ENCODE results near the gene EFNA1. TPM values are rescaled to one million over a fixed set of nuclear protein-coding genes. Genes with fewer than 3 reads are reported as not detected.
"Not testable (repeated sequence)": the region's sequence is repeated elsewhere in the genome, so short reads cannot be mapped to it uniquely, and the experiment has no call there.

EFNA1 gene
- polyA plus RNA-seq, 2 donors: 32.9 to 48.1 TPM

DNA sequence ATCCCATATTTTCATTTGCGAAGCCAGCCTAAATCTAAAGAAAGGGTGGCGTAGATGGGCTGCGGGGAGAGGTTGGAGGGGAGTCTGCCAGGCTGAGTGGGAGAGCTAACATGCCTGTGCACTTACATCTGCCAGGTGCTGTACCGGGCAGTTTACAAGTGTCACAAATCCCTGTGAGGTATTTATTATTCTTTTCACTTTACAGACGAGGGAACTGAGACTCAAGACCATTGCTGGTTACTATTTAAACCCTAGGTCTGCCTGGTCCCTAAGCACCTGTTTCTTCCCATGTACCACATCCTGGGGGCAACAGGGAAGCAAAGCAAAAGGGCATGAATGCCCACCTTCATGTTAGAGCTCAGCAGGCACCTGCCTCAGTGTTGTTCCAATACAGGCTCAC is 19.4 kb upstream of the EFNA1 start:
- 75 to 85% methylated on average over 5 of the region's 5 CpGs for WGBS, 2 donors
- H3K4me3 ChIP-seq (ENCODE audit: low read depth in 1 of 2, low read length in 2 of 2): no peak overlapping the region
- no peaks in the 10 kb centered on the region for H3K9me3 ChIP-seq (ENCODE audit: control insufficient read depth in 2 of 2, insufficient read depth in 1 of 2, low read depth in 1 of 2, low read length in 1 of 2)
- no peaks in the 10 kb centered on the region for H3K4me1 ChIP-seq (ENCODE audit: control insufficient read depth in 2 of 2, insufficient read depth in 2 of 2, low read length in 1 of 2)
- no peaks in the 10 kb centered on the region for H3K36me3 ChIP-seq (ENCODE audit: control insufficient read depth in 2 of 2, insufficient read depth in 2 of 2, low read length in 1 of 2)
- no peaks in the 10 kb centered on the region for H3K27me3 ChIP-seq (ENCODE audit: control insufficient read depth in 1 of 2, insufficient read depth in 2 of 2, low read length in 2 of 2)
- H3K27ac ChIP-seq (ENCODE audit: low read depth in 2 of 2, low read length in 1 of 2): no peak overlapping the region

DNA sequence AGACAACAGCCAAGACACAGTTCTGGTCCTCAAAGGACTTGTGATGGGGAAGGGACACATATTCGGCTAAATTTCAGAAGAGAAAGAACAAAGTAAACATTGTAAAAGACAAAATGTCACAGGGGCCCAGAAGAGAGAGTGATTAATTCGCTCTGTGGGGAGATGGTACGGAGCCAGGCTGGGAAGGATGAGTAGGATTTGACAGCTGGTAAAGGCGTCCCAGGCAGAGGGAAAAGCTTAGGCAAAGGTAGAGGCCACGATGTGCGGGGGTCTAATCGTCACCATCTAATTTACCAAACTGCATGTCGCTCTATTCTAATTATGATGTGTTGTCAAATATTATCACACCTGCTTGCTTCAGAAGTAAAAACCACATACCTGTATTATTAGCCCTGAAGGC is 17.3 kb upstream of the EFNA1 start:
- H3K4me1 ChIP-seq (ENCODE audit: control insufficient read depth in 2 of 2, insufficient read depth in 2 of 2, low read length in 1 of 2): no peaks in the 10 kb centered on the region
- no peak overlapping the region for H3K27ac ChIP-seq (ENCODE audit: low read depth in 2 of 2, low read length in 1 of 2)
- H3K36me3 ChIP-seq (ENCODE audit: control insufficient read depth in 2 of 2, insufficient read depth in 2 of 2, low read length in 1 of 2): no peaks in the 10 kb centered on the region
- no peaks in the 10 kb centered on the region for H3K27me3 ChIP-seq (ENCODE audit: control insufficient read depth in 1 of 2, insufficient read depth in 2 of 2, low read length in 2 of 2)
- no peak overlapping the region for H3K4me3 ChIP-seq (ENCODE audit: low read depth in 1 of 2, low read length in 2 of 2)
- 82 to 84% methylated on average over 8 of the region's 8 CpGs for WGBS, 2 donors
- H3K9me3 ChIP-seq (ENCODE audit: control insufficient read depth in 2 of 2, insufficient read depth in 1 of 2, low read depth in 1 of 2, low read length in 1 of 2): no peaks in the 10 kb centered on the region

DNA sequence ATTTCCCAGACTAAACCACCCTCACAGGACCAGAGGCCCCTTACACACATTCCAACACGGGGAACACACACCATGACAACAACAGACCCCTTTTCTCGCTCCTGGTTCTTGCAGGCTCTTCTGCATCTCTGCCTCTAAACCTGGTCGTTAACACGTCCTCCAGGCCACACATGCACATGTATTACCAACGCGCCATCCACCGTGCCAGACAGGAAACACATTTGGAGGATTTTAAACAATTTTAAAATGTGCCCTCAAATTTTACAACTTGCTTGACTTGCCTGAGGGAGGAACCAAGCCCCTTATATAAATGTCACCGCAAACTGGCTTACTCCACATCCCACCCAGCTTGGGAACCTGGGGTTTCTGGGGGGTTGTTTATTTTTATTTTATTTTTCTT is 16.9 kb upstream of the EFNA1 start:
- Histone ChIP-seq H3K27me3 (ENCODE audit: control insufficient read depth in 1 of 2, insufficient read depth in 2 of 2, low read length in 2 of 2) (no peaks in the 10 kb centered on the region), H3K4me3 (ENCODE audit: low read depth in 1 of 2, low read length in 2 of 2) (no peak overlapping the region), H3K36me3 (ENCODE audit: control insufficient read depth in 2 of 2, insufficient read depth in 2 of 2, low read length in 1 of 2) (no peaks in the 10 kb centered on the region), H3K9me3 (ENCODE audit: control insufficient read depth in 2 of 2, insufficient read depth in 1 of 2, low read depth in 1 of 2, low read length in 1 of 2) (no peaks in the 10 kb centered on the region), H3K4me1 (ENCODE audit: control insufficient read depth in 2 of 2, insufficient read depth in 2 of 2, low read length in 1 of 2) (no peaks in the 10 kb centered on the region), H3K27ac (ENCODE audit: low read depth in 2 of 2, low read length in 1 of 2) (no peak overlapping the region)
- 76 to 79% methylated on average over 8 of the region's 8 CpGs for WGBS, 2 donors

DNA sequence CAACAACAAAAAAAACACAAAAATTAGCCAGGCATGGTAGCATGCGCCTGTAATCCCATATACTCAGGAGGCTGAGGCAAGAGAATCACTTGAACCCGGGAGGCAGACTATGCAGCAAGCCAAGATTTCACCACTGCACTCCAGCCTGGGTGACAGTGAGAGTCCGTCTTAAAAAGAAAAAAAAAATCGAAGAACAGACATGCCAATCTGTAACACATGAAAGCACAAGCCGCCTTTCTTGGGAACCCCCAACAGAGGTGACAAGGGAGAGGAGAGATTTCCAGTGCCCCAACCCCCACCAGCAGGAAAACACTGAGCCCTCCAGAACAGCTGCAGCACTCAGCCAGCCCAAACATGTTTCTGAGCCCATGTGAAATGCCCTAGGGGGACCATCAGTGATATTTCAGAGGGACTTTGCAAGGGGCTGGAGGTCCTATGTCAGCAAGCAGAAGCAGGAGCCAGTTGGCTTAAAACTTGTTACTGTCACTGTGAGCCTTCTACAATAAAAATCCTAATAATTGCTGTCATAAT is 14.2 kb upstream of the EFNA1 start:
- Histone ChIP-seq H3K36me3 (ENCODE audit: control insufficient read depth in 2 of 2, insufficient read depth in 2 of 2, low read length in 1 of 2) (no peaks in the 10 kb centered on the region), H3K4me1 (ENCODE audit: control insufficient read depth in 2 of 2, insufficient read depth in 2 of 2, low read length in 1 of 2) (no peaks in the 10 kb centered on the region), H3K27ac (ENCODE audit: low read depth in 2 of 2, low read length in 1 of 2) (no peak overlapping the region), H3K4me3 (ENCODE audit: low read depth in 1 of 2, low read length in 2 of 2) (no peak overlapping the region), H3K9me3 (ENCODE audit: control insufficient read depth in 2 of 2, insufficient read depth in 1 of 2, low read depth in 1 of 2, low read length in 1 of 2) (no peaks in the 10 kb centered on the region), H3K27me3 (ENCODE audit: control insufficient read depth in 1 of 2, insufficient read depth in 2 of 2, low read length in 2 of 2) (no peaks in the 10 kb centered on the region)
- 53 to 63% methylated on average over 5 of the region's 5 CpGs for WGBS, 2 donors

DNA sequence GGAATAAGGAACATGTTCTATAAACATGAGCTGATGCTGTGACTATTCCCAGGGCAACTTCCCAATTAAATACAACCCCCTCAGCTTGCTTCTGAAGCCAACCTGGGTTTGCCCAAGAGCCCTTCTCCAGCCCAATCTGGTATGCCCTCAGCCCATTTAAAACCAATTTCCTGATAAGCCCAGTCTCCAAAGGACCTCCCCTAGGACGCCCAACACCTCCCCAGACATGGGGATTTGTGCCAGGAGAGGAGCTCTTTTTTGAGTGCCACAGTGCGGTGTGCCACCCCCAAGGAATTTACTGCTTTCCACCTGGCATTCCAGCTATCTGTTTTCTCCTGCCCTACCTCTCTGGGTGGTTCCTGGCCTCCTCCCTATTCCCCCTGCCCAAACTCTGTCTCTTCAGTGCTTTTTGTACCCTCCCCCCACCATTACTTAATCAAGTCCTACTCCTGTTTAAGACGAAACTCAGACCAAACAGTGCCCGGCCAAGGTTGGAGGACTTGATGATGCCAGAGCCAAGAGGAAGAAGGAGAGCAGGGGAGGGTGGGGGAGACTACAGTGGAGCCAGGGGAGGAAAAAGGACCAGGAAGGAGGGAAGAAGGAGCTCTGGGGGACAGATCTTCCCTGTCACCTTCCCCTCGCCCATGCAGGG is 11.4 kb upstream of the EFNA1 start:
- no peaks in the 10 kb centered on the region for H3K27me3 ChIP-seq (ENCODE audit: control insufficient read depth in 1 of 2, insufficient read depth in 2 of 2, low read length in 2 of 2)
- WGBS, 2 donors: 70 to 75% methylated on average over 5 of the region's 5 CpGs
- H3K4me3 ChIP-seq (ENCODE audit: low read depth in 1 of 2, low read length in 2 of 2): no peak overlapping the region
- H3K4me1 ChIP-seq (ENCODE audit: control insufficient read depth in 2 of 2, insufficient read depth in 2 of 2, low read length in 1 of 2): no peaks in the 10 kb centered on the region
- no peak overlapping the region for H3K27ac ChIP-seq (ENCODE audit: low read depth in 2 of 2, low read length in 1 of 2)
- H3K9me3 ChIP-seq (ENCODE audit: control insufficient read depth in 2 of 2, insufficient read depth in 1 of 2, low read depth in 1 of 2, low read length in 1 of 2): no peaks in the 10 kb centered on the region
- H3K36me3 ChIP-seq (ENCODE audit: control insufficient read depth in 2 of 2, insufficient read depth in 2 of 2, low read length in 1 of 2): no peaks in the 10 kb centered on the region

DNA sequence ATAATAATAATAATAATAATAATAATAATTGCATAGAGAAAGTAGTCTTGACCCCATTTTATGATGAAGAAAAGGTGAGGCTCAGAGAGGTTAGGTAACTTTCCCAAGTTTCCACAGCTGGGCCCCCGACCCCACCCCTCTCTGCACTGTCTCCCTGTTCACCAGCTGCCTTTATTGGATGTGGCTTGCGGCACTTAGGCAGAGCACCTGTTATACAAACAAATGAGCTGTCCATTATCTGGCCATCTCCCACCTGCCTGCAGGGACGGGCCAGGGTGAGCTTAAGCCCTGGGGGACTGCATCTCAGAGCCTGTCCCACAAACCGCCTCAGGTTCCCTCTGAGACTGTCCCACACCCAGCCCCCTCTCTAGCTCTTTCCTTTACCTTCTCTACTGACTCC is 10.1 kb upstream of the EFNA1 start:
- no peaks in the 10 kb centered on the region for H3K9me3 ChIP-seq (ENCODE audit: control insufficient read depth in 2 of 2, insufficient read depth in 1 of 2, low read depth in 1 of 2, low read length in 1 of 2)
- no peaks in the 10 kb centered on the region for H3K4me1 ChIP-seq (ENCODE audit: control insufficient read depth in 2 of 2, insufficient read depth in 2 of 2, low read length in 1 of 2)
- no peak overlapping the region for H3K27ac ChIP-seq (ENCODE audit: low read depth in 2 of 2, low read length in 1 of 2)
- H3K36me3 ChIP-seq (ENCODE audit: control insufficient read depth in 2 of 2, insufficient read depth in 2 of 2, low read length in 1 of 2): no peaks in the 10 kb centered on the region
- H3K4me3 ChIP-seq (ENCODE audit: low read depth in 1 of 2, low read length in 2 of 2): no peak overlapping the region
- no peaks in the 10 kb centered on the region for H3K27me3 ChIP-seq (ENCODE audit: control insufficient read depth in 1 of 2, insufficient read depth in 2 of 2, low read length in 2 of 2)
- 68 to 70% methylated on average over 4 of the region's 4 CpGs for WGBS, 2 donors

DNA sequence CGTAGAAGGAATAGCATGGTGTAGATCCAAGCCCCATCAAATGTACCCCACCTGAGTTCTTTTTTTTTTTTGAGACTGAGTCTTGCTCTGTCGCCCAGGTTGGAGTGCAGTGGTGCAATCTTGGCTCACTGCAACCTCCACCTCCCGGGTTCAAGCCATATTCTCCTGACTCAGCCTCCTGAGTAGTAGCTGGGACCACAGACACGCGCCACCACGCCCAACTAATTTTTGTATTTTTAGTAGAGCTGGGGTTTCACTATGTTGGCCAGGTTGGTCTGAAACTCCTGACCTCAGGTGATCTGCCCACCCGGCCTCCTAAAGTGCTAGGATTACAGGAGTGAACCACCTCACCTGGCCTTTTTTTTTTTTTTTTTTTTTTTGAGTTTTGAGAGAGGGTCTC is 9.6 kb upstream of the EFNA1 start:
- not testable (repeated sequence) for H3K36me3 ChIP-seq (ENCODE audit: control insufficient read depth in 2 of 2, insufficient read depth in 2 of 2, low read length in 1 of 2); H3K27me3 ChIP-seq (ENCODE audit: control insufficient read depth in 1 of 2, insufficient read depth in 2 of 2, low read length in 2 of 2); H3K9me3 ChIP-seq (ENCODE audit: control insufficient read depth in 2 of 2, insufficient read depth in 1 of 2, low read depth in 1 of 2, low read length in 1 of 2); H3K4me1 ChIP-seq (ENCODE audit: control insufficient read depth in 2 of 2, insufficient read depth in 2 of 2, low read length in 1 of 2); H3K4me3 ChIP-seq (ENCODE audit: low read depth in 1 of 2, low read length in 2 of 2); H3K27ac ChIP-seq (ENCODE audit: low read depth in 2 of 2, low read length in 1 of 2)
- WGBS, 2 donors: 90 to 92% methylated on average over 7 of the region's 7 CpGs

- Histone ChIP-seq H3K9me3 (ENCODE audit: control insufficient read depth in 2 of 2, insufficient read depth in 1 of 2, low read depth in 1 of 2, low read length in 1 of 2) (no peaks in the 10 kb centered on the region), H3K4me1 (ENCODE audit: control insufficient read depth in 2 of 2, insufficient read depth in 2 of 2, low read length in 1 of 2) (peaks cover 2 to 6% of the 10 kb centered on the region in 2 donors), H3K36me3 (ENCODE audit: control insufficient read depth in 2 of 2, insufficient read depth in 2 of 2, low read length in 1 of 2) (no peaks in the 10 kb centered on the region), H3K4me3 (ENCODE audit: low read depth in 1 of 2, low read length in 2 of 2) (no peak overlapping the region), H3K27me3 (ENCODE audit: control insufficient read depth in 1 of 2, insufficient read depth in 2 of 2, low read length in 2 of 2) (no peaks in the 10 kb centered on the region), H3K27ac (ENCODE audit: low read depth in 2 of 2, low read length in 1 of 2) (peak overlapping the region in 1 of 2 donors; percentile 33)
- WGBS, 2 donors: 35 to 50% methylated on average over 6 of the region's 6 CpGs
Observed at GRCh38 chr1:155120253-155120652, 7.4 kb upstream of the EFNA1 start.

DNA sequence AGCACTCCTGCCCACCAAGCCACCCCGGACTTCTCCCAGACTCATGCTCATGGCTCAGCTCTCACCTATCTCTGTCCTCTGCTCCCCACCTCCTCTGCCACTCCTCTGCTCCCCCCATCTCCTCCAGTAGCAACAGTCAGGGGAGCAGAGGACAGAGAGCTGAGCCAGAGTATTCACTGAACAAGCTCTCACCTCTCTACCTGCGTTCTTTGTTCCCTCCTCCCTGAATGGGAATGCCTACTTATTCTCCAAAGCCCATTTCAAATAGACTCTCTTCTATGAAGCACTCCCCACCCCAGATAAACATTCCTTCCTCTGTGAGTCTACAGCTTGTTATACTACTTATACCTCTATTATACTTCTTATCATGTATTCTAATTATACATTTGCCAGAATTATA is 6.4 kb upstream of the EFNA1 start:
- H3K9me3 ChIP-seq (ENCODE audit: control insufficient read depth in 2 of 2, insufficient read depth in 1 of 2, low read depth in 1 of 2, low read length in 1 of 2): peaks cover 0 to 2% of the 10 kb centered on the region in 2 donors
- H3K27me3 ChIP-seq (ENCODE audit: control insufficient read depth in 1 of 2, insufficient read depth in 2 of 2, low read length in 2 of 2): no peaks in the 10 kb centered on the region
- H3K27ac ChIP-seq (ENCODE audit: low read depth in 2 of 2, low read length in 1 of 2): no peak overlapping the region
- H3K36me3 ChIP-seq (ENCODE audit: control insufficient read depth in 2 of 2, insufficient read depth in 2 of 2, low read length in 1 of 2): no peaks in the 10 kb centered on the region
- 85 to 87% methylated on average over 2 of the region's 2 CpGs for WGBS, 2 donors
- no peak overlapping the region for H3K4me3 ChIP-seq (ENCODE audit: low read depth in 1 of 2, low read length in 2 of 2)
- peaks cover 4 to 14% of the 10 kb centered on the region in 2 donors for H3K4me1 ChIP-seq (ENCODE audit: control insufficient read depth in 2 of 2, insufficient read depth in 2 of 2, low read length in 1 of 2)

DNA sequence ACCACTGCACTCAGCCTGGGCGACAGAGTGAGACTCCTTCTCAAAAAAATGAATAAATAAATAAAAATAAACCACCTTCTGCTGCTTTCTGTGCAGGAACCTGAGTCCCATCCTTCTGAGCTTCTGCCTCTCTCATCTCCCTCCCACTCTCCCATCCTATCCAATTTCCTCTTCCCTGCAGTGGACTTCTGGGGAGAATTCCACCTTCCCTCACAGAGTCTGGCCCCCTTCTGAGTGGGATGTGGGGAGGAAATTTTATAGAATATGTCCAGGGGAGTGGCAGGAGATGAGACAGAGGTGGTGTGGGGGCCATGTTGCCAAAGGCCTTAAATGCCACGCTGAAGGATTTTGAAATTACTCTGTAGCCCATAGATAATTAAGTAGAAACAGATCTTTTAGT is 5.4 kb upstream of the EFNA1 start:
- Histone ChIP-seq H3K4me1 (ENCODE audit: control insufficient read depth in 2 of 2, insufficient read depth in 2 of 2, low read length in 1 of 2) (peaks cover 4 to 18% of the 10 kb centered on the region in 2 donors), H3K27me3 (ENCODE audit: control insufficient read depth in 1 of 2, insufficient read depth in 2 of 2, low read length in 2 of 2) (no peaks in the 10 kb centered on the region), H3K36me3 (ENCODE audit: control insufficient read depth in 2 of 2, insufficient read depth in 2 of 2, low read length in 1 of 2) (no peaks in the 10 kb centered on the region), H3K4me3 (ENCODE audit: low read depth in 1 of 2, low read length in 2 of 2) (no peak overlapping the region), H3K9me3 (ENCODE audit: control insufficient read depth in 2 of 2, insufficient read depth in 1 of 2, low read depth in 1 of 2, low read length in 1 of 2) (peaks cover 0 to 2% of the 10 kb centered on the region in 2 donors), H3K27ac (ENCODE audit: low read depth in 2 of 2, low read length in 1 of 2) (no peak overlapping the region)
- 82 to 89% methylated on average over 2 of the region's 2 CpGs for whole genome bisulfite sequencing, 2 donors

Measured in esophagus (tissue), 2 donors.